Calu3 (cell line): ENCODE results near the gene ANKRD16. TPM values are rescaled to one million over a fixed set of nuclear protein-coding genes. Genes with fewer than 3 reads are reported as not detected.

Experiments used
- BruUV-seq: library from RNA; stranded (reverse); fragments of 400-500 nt; replicated peaks from 2 replicates; lab custom pipeline; 2021; lab: Mats Ljungman, UMichigan
- CTCF ChIA-PET: fragments of 300-600 bp; sonication (Branson Sonifier 250); formaldehyde crosslinking; loops from one replicate; lab custom pipeline; 2022; ENCODE audit warnings: antibody characterized with exemption; lab: Charles Lee
- DNase-seq: peaks from one replicate; pipeline ENCODE4 v3.0.0; 2022
- H3K27ac Mint-ChIP-seq: one replicate; pipeline ENCODE4 v1.8.0; 2022; ENCODE audit warnings: mixed read lengths; ENCODE audit not compliant: unreplicated experiment
- H3K27me3 Mint-ChIP-seq: one replicate; pipeline ENCODE4 v1.8.0; 2022; ENCODE audit warnings: mixed read lengths; ENCODE audit not compliant: unreplicated experiment
- H3K36me3 Mint-ChIP-seq: one replicate; pipeline ENCODE4 v1.8.0; 2022; ENCODE audit warnings: mild to moderate bottlenecking, moderate library complexity, mixed read lengths; ENCODE audit not compliant: insufficient read depth, unreplicated experiment
- H3K4me1 Mint-ChIP-seq: one replicate; pipeline ENCODE4 v1.8.0; 2022; ENCODE audit warnings: mild to moderate bottlenecking, low read depth, mixed read lengths; ENCODE audit not compliant: unreplicated experiment
- H3K4me3 Mint-ChIP-seq: one replicate; pipeline ENCODE4 v1.8.0; 2022; ENCODE audit warnings: mild to moderate bottlenecking, low read depth, moderate library complexity, mixed read lengths; ENCODE audit not compliant: unreplicated experiment
- H3K9me3 Mint-ChIP-seq: one replicate; pipeline ENCODE4 v1.8.0; 2022; ENCODE audit warnings: low read depth, mixed read lengths; ENCODE audit not compliant: unreplicated experiment
- intact Hi-C: fragments of 100-400 bp; cut with micrococcal nuclease; formaldehyde crosslinking; loops from one replicate; pipeline ENCODE4 v1.10.0; 2022; ENCODE audit not compliant: unreplicated experiment
- total RNA-seq: library from RNA; stranded (reverse); gene quantifications from 2 replicates; pipeline ENCODE4 v1.2.3, GENCODE V29; 2022
- TF ChIP-seq, protein P1 (sequence below): fragments of 200-600 bp; IDR thresholded peaks from one replicate; pipeline ENCODE4 v1.8.0; 2022; ENCODE audit warnings: antibody characterized with exemption; ENCODE audit not compliant: unreplicated experiment

ANKRD16 gene
- total RNA-seq, 1 experiment from 2014 or later = 8.7 TPM

DNA sequence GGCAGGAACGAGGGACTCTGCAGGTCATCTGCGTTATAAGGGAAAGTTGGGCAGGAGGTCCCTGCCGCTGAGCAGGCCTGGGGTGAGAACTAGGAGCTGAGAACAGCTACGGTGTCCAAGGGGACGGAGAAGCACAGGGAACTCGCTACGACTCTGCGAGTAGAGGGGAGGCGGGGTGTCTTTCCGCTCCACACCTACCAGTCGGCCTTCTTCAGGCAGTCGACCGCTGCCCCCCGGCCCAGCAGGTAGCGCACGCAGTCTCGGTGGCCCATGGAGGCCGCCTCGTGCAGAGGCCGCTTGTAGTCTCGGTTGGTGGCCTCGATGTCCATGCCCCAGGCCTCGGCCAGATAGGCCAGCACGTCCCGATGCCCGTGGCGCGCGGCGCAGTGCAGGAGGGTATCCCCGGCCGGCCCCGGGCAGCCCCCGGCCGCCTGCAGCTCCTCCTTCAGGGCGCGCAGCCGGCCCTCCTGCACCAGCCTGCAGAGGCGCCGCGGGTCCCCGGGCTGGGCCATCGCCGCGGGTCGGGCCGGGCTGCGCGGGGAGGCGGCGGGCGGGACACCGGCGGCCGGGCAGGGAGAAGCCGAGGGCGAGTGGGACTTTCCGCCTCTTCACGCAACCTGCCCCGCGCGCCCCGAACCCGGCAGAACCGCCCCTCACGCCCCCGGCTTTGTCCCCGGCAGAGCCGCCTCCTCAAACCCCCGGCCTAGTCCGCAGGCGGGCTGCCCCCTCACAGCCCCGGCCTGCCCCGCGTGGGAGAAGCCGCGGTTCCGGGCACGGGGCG lies 660 bp downstream of the ANKRD16 start:
- Mint-ChIP-seq H3K27ac (peak overlapping the region; percentile 76), H3K27me3 (no peaks in the 10 kb centered on the region), H3K4me1 (peaks cover 41% of the 10 kb centered on the region), H3K36me3 (peaks cover 44% of the 10 kb centered on the region), H3K4me3 (peak overlapping the region; percentile 82), H3K9me3 (no peaks in the 10 kb centered on the region)
- CTCF ChIA-PET = interaction anchor here (0.6 to 1.5 kb wide), 6 partner anchors 15 to 342 kb away, joined by 3 to 4 read pairs (median 4); no protein-coding TSS in a partner anchor
- peak; percentile 54 for DNase-seq
- TF ChIP-seq, protein P1, sequence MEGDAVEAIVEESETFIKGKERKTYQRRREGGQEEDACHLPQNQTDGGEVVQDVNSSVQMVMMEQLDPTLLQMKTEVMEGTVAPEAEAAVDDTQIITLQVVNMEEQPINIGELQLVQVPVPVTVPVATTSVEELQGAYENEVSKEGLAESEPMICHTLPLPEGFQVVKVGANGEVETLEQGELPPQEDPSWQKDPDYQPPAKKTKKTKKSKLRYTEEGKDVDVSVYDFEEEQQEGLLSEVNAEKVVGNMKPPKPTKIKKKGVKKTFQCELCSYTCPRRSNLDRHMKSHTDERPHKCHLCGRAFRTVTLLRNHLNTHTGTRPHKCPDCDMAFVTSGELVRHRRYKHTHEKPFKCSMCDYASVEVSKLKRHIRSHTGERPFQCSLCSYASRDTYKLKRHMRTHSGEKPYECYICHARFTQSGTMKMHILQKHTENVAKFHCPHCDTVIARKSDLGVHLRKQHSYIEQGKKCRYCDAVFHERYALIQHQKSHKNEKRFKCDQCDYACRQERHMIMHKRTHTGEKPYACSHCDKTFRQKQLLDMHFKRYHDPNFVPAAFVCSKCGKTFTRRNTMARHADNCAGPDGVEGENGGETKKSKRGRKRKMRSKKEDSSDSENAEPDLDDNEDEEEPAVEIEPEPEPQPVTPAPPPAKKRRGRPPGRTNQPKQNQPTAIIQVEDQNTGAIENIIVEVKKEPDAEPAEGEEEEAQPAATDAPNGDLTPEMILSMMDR = no peak
- no TSS peak for BruUV-seq
- intact Hi-C loops = no loop called here

DNA sequence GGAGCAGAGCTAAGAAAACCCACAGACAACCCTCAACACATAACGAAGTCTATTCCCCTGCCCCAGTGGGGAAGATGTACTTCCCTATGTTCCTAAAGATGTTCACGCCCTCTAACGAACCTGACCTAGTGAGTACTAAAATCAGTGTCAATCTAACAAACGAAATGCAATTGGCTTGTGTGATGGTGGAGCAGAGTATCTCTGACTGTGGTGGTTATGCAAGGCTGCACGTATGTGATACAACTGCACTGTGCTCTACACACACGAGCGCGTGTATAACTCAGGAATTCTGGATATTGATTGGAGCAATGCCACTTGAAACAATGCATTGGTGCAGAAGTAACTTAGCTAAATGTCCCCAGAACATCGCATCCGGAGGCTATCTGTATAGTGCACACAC lies 1.3 kb downstream of the ANKRD16 start:
- intact Hi-C loops = no loop called here
- Mint-ChIP-seq H3K27ac (peak overlapping the region; percentile 76), H3K27me3 (no peaks in the 10 kb centered on the region), H3K36me3 (peaks cover 41% of the 10 kb centered on the region), H3K4me1 (peaks cover 39% of the 10 kb centered on the region), H3K4me3 (peak overlapping the region; percentile 82), H3K9me3 (no peaks in the 10 kb centered on the region)
- BruUV-seq = no TSS peak
- CTCF ChIA-PET = no interaction called here
- TF ChIP-seq, protein P1 = no peak
- no peak for DNase-seq

DNA sequence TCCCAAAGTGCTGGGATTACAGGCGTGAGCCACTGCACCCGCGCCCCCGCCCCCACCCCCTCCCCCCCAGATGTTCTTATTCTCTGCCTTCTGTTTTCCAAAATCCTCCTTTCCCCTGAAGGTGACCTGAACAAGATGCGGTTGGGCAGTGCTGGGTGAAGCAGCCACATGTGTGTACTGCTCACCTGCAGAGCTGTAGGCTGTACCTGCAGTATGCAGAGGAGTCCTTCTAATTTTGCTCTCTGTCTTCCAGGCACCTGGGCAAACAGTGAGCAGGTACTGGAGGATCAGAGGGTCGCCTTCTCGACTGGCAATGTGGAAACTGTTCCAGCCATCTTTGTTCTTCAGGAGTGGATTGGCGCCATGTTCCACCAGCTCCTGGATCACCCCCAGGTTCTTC lies 2.1 kb downstream of the ANKRD16 start:
- no peaks in the 10 kb centered on the region for H3K9me3 Mint-ChIP-seq
- no peak overlapping the region for H3K27ac Mint-ChIP-seq
- peaks cover 32% of the 10 kb centered on the region for H3K4me1 Mint-ChIP-seq
- intact Hi-C loops = no loop called here
- BruUV-seq = TSS peak; percentile 22
- CTCF ChIA-PET = interaction anchor here (0.7 kb wide), 1 partner anchor 275 kb away, joined by 3 read pairs; no protein-coding TSS in a partner anchor
- H3K27me3 Mint-ChIP-seq = no peaks in the 10 kb centered on the region
- H3K36me3 Mint-ChIP-seq = peaks cover 39% of the 10 kb centered on the region
- no peak overlapping the region for H3K4me3 Mint-ChIP-seq
- no peak for DNase-seq
- TF ChIP-seq, protein P1 = no peak

DNA sequence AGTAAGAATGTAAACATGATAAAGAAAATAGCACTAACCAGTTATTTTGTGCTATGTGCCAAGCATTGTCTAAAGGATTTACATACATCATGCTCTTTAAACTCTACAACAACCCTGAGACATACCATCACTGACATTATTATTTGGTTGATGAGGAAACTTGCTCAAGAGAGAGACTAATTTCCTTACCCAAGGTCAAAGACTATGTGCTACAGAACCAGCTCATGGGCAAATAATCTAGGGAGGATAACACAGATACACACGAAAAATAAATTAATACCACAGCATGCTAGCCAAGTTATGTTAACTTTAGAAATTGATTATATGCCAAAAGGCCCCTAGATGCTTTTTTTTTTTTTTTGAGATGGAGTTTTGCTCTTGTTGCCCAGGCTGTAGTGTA lies 2.7 kb downstream of the ANKRD16 start:
- Mint-ChIP-seq H3K9me3 (no peaks in the 10 kb centered on the region), H3K27ac (no peak overlapping the region), H3K27me3 (no peaks in the 10 kb centered on the region), H3K36me3 (peaks cover 40% of the 10 kb centered on the region), H3K4me1 (peaks cover 26% of the 10 kb centered on the region), H3K4me3 (no peak overlapping the region)
- DNase-seq = no peak
- CTCF ChIA-PET = interaction anchor here (0.7 kb wide), 2 partner anchors 78 to 275 kb away, joined by 3 read pairs; no protein-coding TSS in a partner anchor
- TF ChIP-seq, protein P1 = no peak
- no TSS peak for BruUV-seq
- intact Hi-C loops = no loop called here
